ENCODE measurements around the gene KATNBL1.

- TF ChIP-seq CTCF (IDR thresholded peaks at IDR 0.05) = no peak
- no peak for TF ChIP-seq POLR2A (IDR thresholded peaks at IDR 0.05)
These were observed 3.9 kb downstream of the KATNBL1 start for GRCh38 chr15:34206011-34206410.
